IMR-90 (cell line): ENCODE measurements around the gene SCPEP1. TPM values are rescaled to one million over a fixed set of nuclear protein-coding genes. Genes with fewer than 3 reads are reported as not detected.

Source experiments
- ATAC-seq: fragments of 200-7000 bp; cut with Tn5 transposase; 2 replicates; pipeline ENCODE4 v1.9.1; 2020; ENCODE audit warnings: low read depth, mild to moderate bottlenecking, moderate library complexity
- BruUV-seq: library from RNA; stranded (reverse); fragments of 400-500 nt; replicated peaks from 2 replicates; lab custom pipeline; 2021; lab: Mats Ljungman, UMichigan
- CTCF ChIA-PET: fragments of 300-600 bp; formaldehyde crosslinking; extraction: SDS; loops from one replicate; lab custom pipeline; 2021; ENCODE audit warnings: antibody characterized with exemption; lab: Yijun Ruan, JAX
- POLR2A ChIA-PET: fragments of 300-600 bp; sonication (Branson Sonifier 250); formaldehyde crosslinking; loops from one replicate; lab custom pipeline; 2022; ENCODE audit warnings: antibody characterized with exemption; ENCODE audit not compliant: unreplicated experiment; lab: Charles Lee
- DNase-seq: peaks from one replicate; pipeline ENCODE4 v3.0.0; 2013
- H2AFZ ChIP-seq: replicated peaks from 2 replicates; pipeline ENCODE3; 2013; ENCODE audit warnings: low read length, mild to moderate bottlenecking; ENCODE audit not compliant: poor library complexity
- H2AK5ac ChIP-seq: 2 replicates; pipeline ENCODE4 v1.6.1; 2013; ENCODE audit warnings: low read depth, low read length, inconsistent platforms
- H2AK9ac ChIP-seq: replicated peaks from 2 replicates; pipeline ENCODE3; 2013; ENCODE audit warnings: mild to moderate bottlenecking, low read depth, low read length, moderate library complexity; ENCODE audit not compliant: poor library complexity
- H2BK120ac ChIP-seq: 2 replicates; pipeline ENCODE4 v1.6.1; 2013; ENCODE audit warnings: low read depth, low read length, inconsistent platforms
- H2BK15ac ChIP-seq: 3 replicates; pipeline ENCODE4 v1.6.1; 2013; ENCODE audit warnings: low read depth, low read length, inconsistent platforms
- H2BK20ac ChIP-seq: 2 replicates; pipeline ENCODE4 v1.6.1; 2013; ENCODE audit warnings: low read depth, mild to moderate bottlenecking, inconsistent platforms, low read length, moderate library complexity
- H2BK5ac ChIP-seq: 2 replicates; pipeline ENCODE4 v1.6.1; 2013; ENCODE audit warnings: mild to moderate bottlenecking, low read depth, low read length, inconsistent platforms; ENCODE audit not compliant: poor library complexity, severe bottlenecking
- H3K14ac ChIP-seq: replicated peaks from 2 replicates; pipeline ENCODE4 v1.6.1; 2013; ENCODE audit warnings: low read depth, low read length, inconsistent platforms
- H3K18ac ChIP-seq: 2 replicates; pipeline ENCODE4 v1.6.1; 2013; ENCODE audit warnings: low read depth, low read length, control low read depth
- H3K23ac ChIP-seq: 2 replicates; pipeline ENCODE4 v1.6.1; 2013; ENCODE audit warnings: low read depth, low read length, inconsistent platforms
- H3K27ac ChIP-seq: 2 replicates; pipeline ENCODE4 v1.5.1; 2013; ENCODE audit warnings: mild to moderate bottlenecking, control low read depth, low read length; ENCODE audit not compliant: insufficient read depth
- H3K27me3 ChIP-seq: 2 replicates; pipeline ENCODE4 v1.6.1; 2013; ENCODE audit warnings: low read length; ENCODE audit not compliant: control insufficient read depth, insufficient read depth
- H3K36me3 ChIP-seq: 2 replicates; pipeline ENCODE4 v1.6.1; 2013; ENCODE audit warnings: low read length, mixed read lengths; ENCODE audit not compliant: control insufficient read depth, insufficient read depth
- H3K4ac ChIP-seq: 2 replicates; pipeline ENCODE4 v1.6.1; 2013; ENCODE audit warnings: low read depth, low read length, inconsistent platforms
- H3K4me1 ChIP-seq: 2 replicates; pipeline ENCODE4 v1.6.1; 2013; ENCODE audit warnings: low read length, mixed read lengths; ENCODE audit not compliant: control insufficient read depth, insufficient read depth
- H3K4me2 ChIP-seq: 2 replicates; pipeline ENCODE4 v1.6.1; 2013; ENCODE audit warnings: low read depth, mild to moderate bottlenecking, control low read depth, low read length, moderate library complexity
- H3K4me3 ChIP-seq: 2 replicates; pipeline ENCODE4 v1.5.1; 2013; ENCODE audit warnings: low read depth, mild to moderate bottlenecking, control low read depth, low read length, moderate library complexity; ENCODE audit not compliant: insufficient read depth
- H3K56ac ChIP-seq: 2 replicates; pipeline ENCODE4 v1.6.1; 2013; ENCODE audit warnings: low read length, inconsistent platforms; ENCODE audit not compliant: insufficient read depth; ENCODE audit errors: extremely low read depth
- H3K79me1 ChIP-seq, 2 experiments: 2 replicates each; pipeline ENCODE4 v1.6.1; 2013; ENCODE audit warnings: low read length in 2 of 2, inconsistent platforms in 1 of 2, low read depth in 1 of 2
- H3K9ac ChIP-seq: 2 replicates; pipeline ENCODE4 v1.6.1; 2013; ENCODE audit warnings: low read depth, low read length, control low read depth
- H3K9me1 ChIP-seq: 2 replicates; pipeline ENCODE4 v1.6.1; 2013; ENCODE audit warnings: low read length, inconsistent platforms; ENCODE audit not compliant: insufficient read depth
- H3K9me3 ChIP-seq: 2 replicates; pipeline ENCODE4 v1.6.1; 2013; ENCODE audit warnings: low read length; ENCODE audit not compliant: control insufficient read depth, insufficient read depth
- H4K20me1 ChIP-seq: 2 replicates; pipeline ENCODE4 v1.6.1; 2013; ENCODE audit warnings: low read length, inconsistent platforms; ENCODE audit not compliant: insufficient read depth
- H4K5ac ChIP-seq: 2 replicates; pipeline ENCODE4 v1.6.1; 2013; ENCODE audit warnings: mild to moderate bottlenecking, low read depth, low read length, control low read depth
- H4K8ac ChIP-seq, 2 experiments: 2 replicates each; pipeline ENCODE4 v1.6.1; 2013; ENCODE audit warnings: low read depth in 2 of 2, low read length in 2 of 2, control low read depth in 1 of 2, inconsistent platforms in 1 of 2
- H4K91ac ChIP-seq: 2 replicates; pipeline ENCODE4 v1.6.1; 2013; ENCODE audit warnings: low read depth, low read length, inconsistent platforms; ENCODE audit not compliant: insufficient read depth
- MAFK ChIP-seq: IDR thresholded peaks from 2 replicates; pipeline ENCODE4 v1.6.1; 2012; ENCODE audit warnings: low read depth, low read length, improper control_type of control experiment
- NFE2L2 ChIP-seq: fragments of 150-350 bp; IDR thresholded peaks from 2 replicates; pipeline ENCODE4 v1.6.1; 2016; ENCODE audit warnings: low read depth, mild to moderate bottlenecking, low read length
- WGBS, 2 experiments: methylation state at CpG; one replicate each; pipeline versions ENCODE4 v1.1.5 to v1.1.7; 2013; ENCODE audit warnings: missing lambda C conversion rate in 2 of 2; ENCODE audit not compliant: insufficient read length in 1 of 2; ENCODE audit errors: extremely low coverage in 2 of 2; 5-methylcytosine and 5-hydroxymethylcytosine counted together
- dilution Hi-C: fragments of 300-500 bp; cut with HindIII; formaldehyde crosslinking; loops from one replicate; pipeline ENCODE4 v1.14.3; 2018; ENCODE audit warnings: low sequenced_read_pairs; ENCODE audit not compliant: unreplicated experiment
- in situ Hi-C: fragments of 300-500 bp; cut with MboI; formaldehyde crosslinking; loops from 3 replicates; pipeline ENCODE4 v1.14.3; 2019; ENCODE audit warnings: low sequenced_read_pairs, inconsistent platforms, mixed read lengths
- intact Hi-C: fragments of 100-400 bp; cut with micrococcal nuclease; formaldehyde crosslinking; loops from 2 replicates; pipeline ENCODE4 v1.10.0; 2022
- polyA plus RNA-seq, 3 experiments: library from polyadenylated mRNA; depleted of rRNA; stranded (reverse); fragments of >200 nt; gene quantifications; 2 replicates each; pipeline ENCODE4 v1.2.3, GENCODE V29; 2012; ENCODE audit warnings: low replicate concordance in 1 of 3
- total RNA-seq: library from RNA; depleted of rRNA; stranded (reverse); fragments of >200 nt; gene quantifications from 2 replicates; pipeline ENCODE4 v1.2.3, GENCODE V29; 2012

SCPEP1 gene
- total and polyA plus RNA-seq, 2 of the 4 experiments (the other 2 are of a cell fraction), result 16.5 to 32.1 TPM

- H4K8ac ChIP-seq, result no peak overlapping the region
- H3K27me3 ChIP-seq, result peaks cover 8% of the 10 kb centered on the region
- POLR2A ChIA-PET, result no interaction called here
- H2BK120ac ChIP-seq, result no peak overlapping the region
- H2AK5ac ChIP-seq, result no peak overlapping the region
- H3K56ac ChIP-seq, result no peak overlapping the region
- no peak overlapping the region for H4K91ac ChIP-seq
- no peak overlapping the region for H3K18ac ChIP-seq
- DNase-seq (no peak), ATAC-seq (no peak)
- H3K4me2 ChIP-seq, result no peak overlapping the region
- no peak overlapping the region for H3K4ac ChIP-seq
- H2AFZ ChIP-seq, result no peak overlapping the region
- H2BK20ac ChIP-seq, result no peak overlapping the region
- H3K4me3 ChIP-seq, result no peak overlapping the region
- in situ Hi-C loops, result no loop called here
- H3K9me3 ChIP-seq, result peaks cover 2% of the 10 kb centered on the region; the same call in 1 of the 2 replicates
- H3K4me1 ChIP-seq, result no peaks in the 10 kb centered on the region
- no peaks in the 10 kb centered on the region for H4K20me1 ChIP-seq
- H2BK15ac ChIP-seq, result no peak overlapping the region
- no peak overlapping the region for H4K5ac ChIP-seq
- no peak overlapping the region for H3K23ac ChIP-seq
- H2BK5ac ChIP-seq, result no peak overlapping the region
- H3K14ac ChIP-seq, result no peak overlapping the region
- no peaks in the 10 kb centered on the region for H3K36me3 ChIP-seq
- H3K27ac ChIP-seq, result no peak overlapping the region
- TF ChIP-seq MAFK, result no peak
- no peak for TF ChIP-seq NFE2L2
- CTCF ChIA-PET, result no interaction called here
- no peak overlapping the region for H2AK9ac ChIP-seq
- intact Hi-C loops, result no loop called here
- no CpG with 5 or more reads among the region's 7 CpGs for WGBS, 2 experiments
- no peaks in the 10 kb centered on the region for H3K9me1 ChIP-seq
- no peaks in the 10 kb centered on the region for H3K79me1 ChIP-seq
- H3K9ac ChIP-seq, result no peak overlapping the region
- BruUV-seq, result no TSS peak
- dilution Hi-C loops, result no loop called here
Observed at GRCh38 chr17:56972111-56972730, 5.7 kb upstream of the SCPEP1 start.
